ENCODE results near the gene CACNA1B.
A peak's percentile ranks its signal among the peaks of the same experiment; 100 is the strongest.
"Not testable (repeated sequence)": the region's sequence is repeated elsewhere in the genome, so short reads cannot be mapped to it uniquely, and the experiment has no call there.

The CACNA1B gene

GRCh38 chr9:137866226-137867141 lies 11.1 kb upstream of the CACNA1B start:
- no peak for DNase-seq (ENCODE audit: low spot score)

- no peak for DNase-seq (ENCODE audit: low spot score)
Measured at GRCh38 chr9:137870432-137870831, 7.2 kb upstream of the CACNA1B start.

GRCh38 chr9:137872296-137872695 lies 5.3 kb upstream of the CACNA1B start:
- no peak for DNase-seq (ENCODE audit: low spot score)

GRCh38 chr9:137873408-137873807 lies 4.2 kb upstream of the CACNA1B start:
- no peak for DNase-seq (ENCODE audit: low spot score)

- DNase-seq (ENCODE audit: low spot score): no peak
Measured at GRCh38 chr9:137873858-137874362, 3.7 kb upstream of the CACNA1B start.

- no peak for DNase-seq (ENCODE audit: low spot score)
Measured at GRCh38 chr9:137875354-137875753, 2.2 kb upstream of the CACNA1B start.

- no peak for DNase-seq (ENCODE audit: low spot score)
Measured at GRCh38 chr9:137875846-137876245, 1.7 kb upstream of the CACNA1B start.

- DNase-seq (ENCODE audit: low spot score): no peak
Measured at GRCh38 chr9:137876269-137876668, 1.3 kb upstream of the CACNA1B start.

- DNase-seq (ENCODE audit: low spot score): peak; percentile 7
Measured at GRCh38 chr9:137876781-137877386, 698 bp upstream of the CACNA1B start.

GRCh38 chr9:137878146-137878941 lies 762 bp downstream of the CACNA1B start:
- DNase-seq (ENCODE audit: low spot score): peak; percentile 55

- no peak for DNase-seq (ENCODE audit: low spot score)
Measured at GRCh38 chr9:137879052-137879451, 1.5 kb downstream of the CACNA1B start.

GRCh38 chr9:137879566-137880150 lies 2.1 kb downstream of the CACNA1B start:
- DNase-seq (ENCODE audit: low spot score): no peak

GRCh38 chr9:137880160-137880975 lies 2.8 kb downstream of the CACNA1B start:
- DNase-seq (ENCODE audit: low spot score): peak; percentile 8

- peak; percentile 4 for DNase-seq (ENCODE audit: low spot score)
Measured at GRCh38 chr9:137880976-137881530, 3.5 kb downstream of the CACNA1B start.

- DNase-seq (ENCODE audit: low spot score): no peak
Measured at GRCh38 chr9:137881591-137882505, 4.3 kb downstream of the CACNA1B start.

- peak; percentile 4 for DNase-seq (ENCODE audit: low spot score)
Measured at GRCh38 chr9:137882506-137882821, 4.9 kb downstream of the CACNA1B start.

- DNase-seq (ENCODE audit: low spot score): not testable (repeated sequence)
Measured at GRCh38 chr9:137883977-137884376, 6.4 kb downstream of the CACNA1B start.

- DNase-seq (ENCODE audit: low spot score): not testable (repeated sequence)
Measured at GRCh38 chr9:137884547-137884946, 7.0 kb downstream of the CACNA1B start.

- not testable (repeated sequence) for DNase-seq (ENCODE audit: low spot score)
Measured at GRCh38 chr9:137885121-137885520, 7.5 kb downstream of the CACNA1B start.

GRCh38 chr9:137888621-137889020 lies 11.0 kb downstream of the CACNA1B start:
- not testable (repeated sequence) for DNase-seq (ENCODE audit: low spot score)
